Hair follicle dermal papilla cell (primary cell): ENCODE measurements around the gene AVPR2. TPM values are rescaled to one million over a fixed set of nuclear protein-coding genes. Genes with fewer than 3 reads are reported as not detected.

ENCODE experiments used
- total RNA-seq: library from RNA; depleted of rRNA; stranded (reverse); fragments of >200 nt; gene quantifications from 2 replicates; pipeline ENCODE4 v1.2.3, GENCODE V29; 2012

The AVPR2 gene
- not detected in 2 replicates for total RNA-seq

GRCh38 chrX:153903991-153904957, at the start of gene AVPR2:
AVPR2 (plus strand) TSS chrX:153904673; CDS start chrX:153905146, 473 bp downstream.

DNA sequence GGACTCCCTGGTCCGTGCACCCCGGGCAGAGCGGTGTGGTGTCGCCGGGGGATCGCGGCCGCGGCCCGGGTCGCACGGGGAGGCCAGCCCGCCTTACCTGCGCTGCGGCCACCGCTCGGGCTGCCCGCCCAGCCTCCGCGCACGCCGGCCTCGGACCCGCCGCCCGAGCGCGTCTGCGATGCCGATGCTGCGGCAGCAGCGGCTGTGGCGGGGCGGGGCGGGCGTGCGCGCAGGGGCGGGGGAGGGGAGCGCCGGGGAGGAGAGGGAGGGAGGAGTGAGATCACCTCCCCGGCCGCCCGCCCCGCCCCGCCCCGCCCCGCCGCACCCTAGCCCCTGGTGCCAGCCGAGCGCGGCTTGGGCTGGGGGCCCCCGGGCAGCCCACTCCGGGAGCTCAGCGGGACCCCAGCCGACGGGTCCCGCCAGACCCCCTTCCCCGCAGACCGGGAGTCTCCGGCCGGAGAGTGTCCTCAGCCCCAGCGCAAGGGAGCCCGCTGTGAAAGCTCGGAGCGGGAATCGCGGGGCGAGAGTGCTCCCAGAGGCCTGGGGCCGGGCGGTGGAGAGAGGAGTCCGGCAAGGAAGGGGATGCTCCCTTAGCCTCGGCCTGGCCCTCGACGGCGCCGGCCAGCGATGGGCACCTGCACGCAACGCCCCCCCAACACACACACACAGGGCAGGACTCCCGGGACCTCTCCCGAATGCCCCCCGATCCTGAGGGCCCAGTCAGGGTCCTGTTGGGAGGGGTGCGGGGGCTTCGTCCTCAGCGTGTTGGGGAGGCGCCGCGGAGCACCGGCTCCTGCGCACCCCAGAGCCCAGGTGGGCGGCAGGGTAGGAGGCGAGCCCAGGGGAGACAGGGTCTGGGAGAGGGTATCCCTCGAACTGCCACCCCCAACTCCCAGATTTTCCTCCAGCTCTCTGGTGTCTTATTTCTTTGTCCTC, 18.2 kb upstream of the AVPR2 start, which contains the start of gene L1CAM:
TSS of gene L1CAM (minus strand) at position 206 of the 936 bp plus-strand sequence. CDS start 10,337 bp downstream, outside the sequence.

GRCh38 chrX:153925739-153926551, 21.5 kb downstream of the AVPR2 start, which contains the start of gene ARHGAP4:
ARHGAP4 (minus strand) TSS chrX:153926264; CDS start chrX:153926202, 62 bp downstream.

GRCh38 chrX:153934762-153935325, 30.4 kb downstream of the AVPR2 start, which contains the start of gene NAA10:
NAA10 (minus strand) TSS chrX:153935037; CDS start chrX:153934904, 133 bp downstream.

DNA sequence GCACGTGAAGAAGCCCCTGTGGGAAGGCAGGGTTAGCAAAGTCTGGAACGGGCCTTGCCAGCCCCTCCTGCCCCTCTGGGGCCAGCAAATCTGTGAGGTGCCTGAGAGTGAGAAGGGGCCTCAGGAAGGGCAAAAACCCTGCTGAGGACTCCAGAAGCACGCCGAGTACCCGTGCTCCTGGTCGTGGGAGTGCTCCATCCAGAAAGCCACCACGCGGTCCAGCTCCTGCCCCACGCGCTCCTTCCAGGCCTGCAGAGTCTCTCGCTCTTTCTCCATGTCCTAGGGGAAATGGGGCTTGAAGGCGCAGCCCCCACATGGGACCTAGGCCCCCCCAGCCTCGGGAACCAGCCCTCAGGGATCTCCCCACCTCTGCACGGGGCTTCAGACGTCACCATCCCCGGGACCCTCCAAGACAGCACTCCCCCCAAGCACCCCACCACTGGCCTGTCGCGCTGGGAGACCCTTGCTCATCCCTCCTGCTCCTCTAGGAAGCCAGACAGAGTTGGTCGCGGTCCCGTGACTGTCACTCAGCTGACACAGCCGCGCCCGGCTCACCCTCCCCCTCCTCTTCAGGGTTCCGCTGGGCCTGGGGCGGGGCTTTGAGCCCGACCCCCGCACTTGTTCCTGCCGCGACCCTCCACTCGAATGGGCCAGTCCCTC, 39.8 kb downstream of the AVPR2 start, which contains the start of gene RENBP:
TSS of gene RENBP (minus strand) at position 504 of the 660 bp plus-strand sequence. CDS start at position 471, 33 bp downstream.

Other genes starting within 250 kb of the AVPR2 start
- 0.65 TPM in 1 of 2 replicates, not detected in the other for gene PNCK, start 230.9 kb upstream of the AVPR2 start, total RNA-seq
- 5.6 and 8.0 TPM in 2 replicates for gene SLC6A8, start 216.7 kb upstream of the AVPR2 start, total RNA-seq
- 83.4 and 90.6 TPM in 2 replicates for gene BCAP31, start 180.3 kb upstream of the AVPR2 start, total RNA-seq
- 22.1 and 22.3 TPM in 2 replicates for gene ABCD1, start 179.8 kb upstream of the AVPR2 start, total RNA-seq
- gene PLXNB3, start 140.4 kb upstream of the AVPR2 start, total RNA-seq = 7.7 and 9.2 TPM in 2 replicates
- gene SRPK3, start 123.6 kb upstream of the AVPR2 start, total RNA-seq = 0.16 and 0.61 TPM in 2 replicates
- gene IDH3G, start 110.3 kb upstream of the AVPR2 start, total RNA-seq = 60.8 and 69.9 TPM in 2 replicates
- 121 and 143 TPM in 2 replicates for gene SSR4, start 110.0 kb upstream of the AVPR2 start, total RNA-seq
- 1.6 and 1.8 TPM in 2 replicates for gene PDZD4, start 74.1 kb upstream of the AVPR2 start, total RNA-seq
- gene L1CAM, start 18.5 kb upstream of the AVPR2 start, total RNA-seq = 47.4 and 72.6 TPM in 2 replicates
- 3.0 and 6.8 TPM in 2 replicates for gene ARHGAP4, start 21.6 kb downstream of the AVPR2 start, total RNA-seq
- gene NAA10, start 30.4 kb downstream of the AVPR2 start, total RNA-seq = 55.9 and 63.4 TPM in 2 replicates
- 5.5 and 6.2 TPM in 2 replicates for gene RENBP, start 40.0 kb downstream of the AVPR2 start, total RNA-seq
- 32.9 and 33.0 TPM in 2 replicates for gene HCFC1, start 67.1 kb downstream of the AVPR2 start, total RNA-seq
- gene TMEM187, start 68.1 kb downstream of the AVPR2 start, total RNA-seq = 7.0 and 7.3 TPM in 2 replicates
- 89.9 and 94.7 TPM in 2 replicates for gene IRAK1, start 115.2 kb downstream of the AVPR2 start, total RNA-seq
- 40.7 TPM in 2 replicates for gene MECP2, start 193.0 kb downstream of the AVPR2 start, total RNA-seq
- gene OPN1LW, start 239.6 kb downstream of the AVPR2 start, total RNA-seq = not detected in 2 replicates